ENCODE results near the gene PTGR1. TPM values are rescaled to one million over a fixed set of nuclear protein-coding genes. Genes with fewer than 3 reads are reported as not detected.
"Not testable (repeated sequence)": the region's sequence is repeated elsewhere in the genome, so short reads cannot be mapped to it uniquely, and the experiment has no call there.

The PTGR1 gene
- total and polyA plus RNA-seq, 2 donors = 60.1 to 81.2 TPM

DNA sequence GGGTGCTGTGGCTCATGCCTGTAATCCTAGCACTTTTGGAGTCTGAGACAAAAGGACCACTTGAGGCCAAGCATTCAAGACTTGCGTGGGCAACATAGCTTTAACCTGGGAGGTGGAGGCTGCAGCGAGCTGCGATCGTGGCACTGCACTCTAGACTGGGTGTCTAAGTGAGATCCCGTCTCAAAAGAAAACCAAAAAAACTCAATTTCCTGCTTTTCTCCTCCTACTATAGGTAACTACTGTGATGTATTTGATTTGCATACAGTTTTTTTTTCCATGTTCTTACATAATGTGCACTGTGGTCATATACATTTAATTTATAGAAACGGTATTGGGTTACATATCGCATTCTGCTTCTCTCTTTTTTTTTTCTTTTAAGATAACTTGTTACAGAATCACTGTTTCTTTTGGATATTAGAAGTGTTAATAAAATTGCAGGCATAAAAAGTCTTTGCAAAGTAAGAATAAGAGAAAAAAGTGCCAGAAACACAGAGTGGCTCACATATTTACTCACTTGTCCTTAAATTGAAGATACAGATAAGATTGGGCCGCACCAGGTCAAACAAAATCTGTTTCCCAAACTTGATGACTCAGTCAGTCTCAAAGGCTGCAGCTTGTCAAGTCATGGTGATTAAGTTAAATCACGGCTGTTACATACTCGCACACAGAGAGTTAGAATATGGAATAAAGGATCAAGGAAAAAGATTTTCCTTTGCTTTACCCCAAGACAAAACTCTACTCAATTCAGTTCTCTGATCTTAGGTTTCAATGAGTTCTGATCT, 2.0 kb upstream of the PTGR1 start:
- Histone ChIP-seq H3K4me3 (ENCODE audit: low read depth, low read length) (no peak overlapping the region), H3K36me3 (ENCODE audit: insufficient read depth) (no peaks in the 10 kb centered on the region), H3K27ac (ENCODE audit: low read depth) (no peak overlapping the region), H3K4me1 (ENCODE audit: insufficient read depth) (no peaks in the 10 kb centered on the region)
- no peak for DNase-seq (ENCODE audit: extremely low spot score)
- 56% methylated on average over 10 of the region's 10 CpGs for WGBS

DNA sequence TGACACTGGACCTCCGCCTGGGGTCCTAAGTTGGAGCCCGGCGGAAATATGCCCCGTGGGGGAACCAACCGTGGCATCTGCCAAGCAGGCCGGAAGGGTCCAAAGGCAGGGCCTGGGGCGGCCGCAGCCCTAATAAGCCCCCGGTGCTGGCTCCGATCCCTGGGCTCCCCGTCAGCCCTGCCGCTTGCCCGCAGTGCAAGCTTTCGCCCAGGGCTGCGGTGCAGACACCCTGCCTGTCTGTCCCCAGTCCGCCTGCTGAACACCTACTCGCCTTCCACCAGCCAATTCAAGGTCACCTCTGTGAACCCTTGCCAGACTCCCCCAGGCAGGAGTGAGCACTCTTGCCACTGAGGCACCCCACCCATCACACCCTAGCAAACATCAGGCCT, 502 bp upstream of the PTGR1 start:
- Histone ChIP-seq H3K36me3 (ENCODE audit: insufficient read depth) (peaks cover under 1% of the 10 kb centered on the region), H3K4me3 (ENCODE audit: low read depth, low read length) (peak overlapping the region; percentile 68), H3K4me1 (ENCODE audit: insufficient read depth) (no peaks in the 10 kb centered on the region), H3K27ac (ENCODE audit: low read depth) (peak overlapping the region; percentile 71)
- 27% methylated on average over 17 of the region's 17 CpGs for WGBS
- DNase-seq (ENCODE audit: extremely low spot score) = no peak

DNA sequence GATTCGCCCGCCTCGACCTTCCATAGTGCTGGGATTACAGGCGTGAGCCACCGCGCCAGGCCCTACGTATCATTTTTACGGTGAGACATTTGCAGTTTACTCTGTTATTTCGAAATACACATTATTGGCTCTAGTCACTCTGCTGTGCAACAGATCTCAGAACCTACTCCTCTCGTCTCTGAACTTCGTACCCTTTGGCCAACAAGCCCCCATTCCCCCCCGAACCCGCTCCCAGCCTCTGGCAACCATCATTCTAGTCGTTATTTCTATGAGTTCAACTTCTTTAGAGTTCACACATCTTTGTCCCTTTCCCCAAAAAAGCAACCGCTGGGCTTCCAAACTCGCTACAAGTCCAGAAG, 735 bp downstream of the PTGR1 start:
- H3K4me1 ChIP-seq (ENCODE audit: insufficient read depth) = no peaks in the 10 kb centered on the region
- peak overlapping the region; percentile 68 for H3K4me3 ChIP-seq (ENCODE audit: low read depth, low read length)
- DNase-seq (ENCODE audit: extremely low spot score) = no peak
- 1% methylated on average over 16 of the region's 16 CpGs for WGBS
- H3K36me3 ChIP-seq (ENCODE audit: insufficient read depth) = peaks cover 1% of the 10 kb centered on the region
- H3K27ac ChIP-seq (ENCODE audit: low read depth) = peak overlapping the region; percentile 71

DNA sequence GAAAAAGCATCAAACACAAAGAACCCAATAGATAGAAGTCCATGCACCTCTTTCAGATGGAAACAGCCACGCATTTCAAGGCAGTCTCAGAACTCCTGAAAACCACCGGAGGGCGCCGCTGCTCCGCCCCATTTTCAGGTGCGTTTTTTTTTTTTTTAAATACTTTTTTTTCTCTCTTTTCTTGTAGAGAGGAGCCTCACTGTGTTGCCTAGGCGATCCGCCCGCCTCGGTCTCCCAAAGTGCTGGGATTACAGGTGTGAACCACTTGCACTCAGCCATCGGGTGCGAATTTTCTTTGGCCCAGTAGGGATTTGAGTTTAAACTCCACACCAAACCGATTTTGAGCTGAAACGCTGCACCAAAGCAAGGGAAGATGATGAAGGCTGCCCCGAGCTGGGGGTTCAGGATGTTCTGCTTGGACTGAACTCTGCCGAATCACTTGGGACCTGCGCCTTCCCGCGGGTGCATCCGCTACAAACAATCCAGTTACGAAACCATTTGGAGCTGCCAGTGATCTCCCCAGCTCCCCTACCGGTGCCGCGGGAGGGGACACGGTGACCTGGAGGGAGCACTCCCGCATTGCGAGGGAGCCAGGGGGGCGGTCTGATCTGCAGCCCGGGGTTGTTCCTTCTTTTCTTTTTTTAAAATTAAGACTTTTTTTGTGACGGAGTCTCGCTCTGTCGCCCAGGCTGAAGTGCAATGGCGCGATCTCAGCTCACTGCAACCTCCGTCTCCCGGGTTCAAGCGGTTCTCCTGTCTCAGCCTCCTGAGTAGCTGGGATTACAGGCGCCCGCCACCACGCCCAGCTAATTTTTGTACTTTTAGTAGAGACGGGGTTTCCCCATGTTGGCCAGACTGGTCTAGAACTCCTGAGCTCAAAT, 1.4 kb downstream of the PTGR1 start:
- H3K4me1 ChIP-seq (ENCODE audit: insufficient read depth) = no peaks in the 10 kb centered on the region
- H3K4me3 ChIP-seq (ENCODE audit: low read depth, low read length) = peak overlapping the region; percentile 68
- WGBS = 1% methylated on average over 41 of the region's 41 CpGs
- H3K36me3 ChIP-seq (ENCODE audit: insufficient read depth) = peaks cover 4% of the 10 kb centered on the region
- DNase-seq (ENCODE audit: extremely low spot score) = no peak
- H3K27ac ChIP-seq (ENCODE audit: low read depth) = no peak overlapping the region

DNA sequence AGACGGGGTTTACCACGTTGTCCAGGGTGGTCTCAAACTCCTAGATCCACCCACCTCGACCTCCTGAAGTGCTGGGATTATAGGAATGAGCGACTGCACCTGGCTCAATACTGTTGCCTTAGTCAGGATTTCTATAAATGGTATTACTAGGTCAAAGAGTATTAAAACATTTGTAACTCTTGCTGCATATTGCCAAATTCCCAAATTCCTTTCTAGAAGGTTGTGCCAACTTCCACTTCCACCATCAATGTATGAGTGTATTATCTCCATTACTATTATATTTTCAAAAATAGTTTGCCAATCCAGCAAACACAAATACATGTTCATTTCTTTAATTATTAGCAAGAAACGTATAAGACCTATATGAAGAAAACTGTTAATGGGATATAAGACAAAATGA, 10.6 kb downstream of the PTGR1 start:
- no peak for DNase-seq (ENCODE audit: extremely low spot score)

DNA sequence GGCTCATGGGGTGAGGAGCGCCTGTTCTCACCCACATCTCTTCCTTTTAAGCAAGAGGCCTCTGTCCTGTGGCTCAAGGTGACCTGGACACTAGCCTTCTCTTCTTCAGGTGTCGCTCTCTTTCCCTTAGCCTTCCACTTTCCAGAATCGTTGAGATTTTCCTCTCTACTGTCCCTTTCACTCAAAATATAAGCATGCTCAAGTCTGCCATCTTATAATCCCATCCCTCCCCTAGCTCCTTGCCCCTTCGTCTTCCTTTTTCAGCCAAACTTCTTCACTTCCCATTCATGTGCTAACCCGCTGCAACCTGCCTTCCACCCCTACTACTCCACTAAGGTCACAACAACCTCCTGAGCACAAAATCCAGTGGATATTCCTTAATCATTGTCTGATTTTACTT, 13.1 kb downstream of the PTGR1 start:
- H3K27ac ChIP-seq (ENCODE audit: low read depth) = no peak overlapping the region
- DNase-seq (ENCODE audit: extremely low spot score) = no peak
- WGBS = 94% methylated on average over 5 of the region's 5 CpGs

More for the DNA sequence above, 10.6 kb downstream of the PTGR1 start:
- Histone ChIP-seq H3K4me1 (ENCODE audit: insufficient read depth) (no peaks in the 10 kb centered on the region), H3K36me3 (ENCODE audit: insufficient read depth) (peaks cover 3% of the 10 kb centered on the region), H3K27ac (ENCODE audit: low read depth) (no peak overlapping the region), H3K4me3 (ENCODE audit: low read depth, low read length) (no peak overlapping the region)
- WGBS = 77% methylated on average over 5 of the region's 5 CpGs

DNA sequence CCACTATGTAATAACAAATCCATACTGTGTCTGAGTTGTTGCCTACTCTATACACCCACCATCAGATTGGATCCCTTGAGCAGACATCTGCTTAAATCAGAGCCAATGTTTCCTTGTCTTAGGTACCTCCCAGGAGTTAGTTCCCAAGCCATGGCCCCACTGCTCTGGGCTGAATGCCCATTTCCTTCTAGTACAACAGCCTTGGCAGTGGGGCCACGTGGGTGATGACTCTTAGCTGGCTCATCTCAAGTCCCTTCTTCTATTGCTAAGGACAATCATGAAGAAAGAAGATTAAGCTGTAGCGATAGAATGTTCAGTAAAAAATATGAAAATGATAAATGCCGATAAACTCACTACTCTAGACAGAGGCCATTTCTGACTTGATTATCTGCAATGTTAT, 16.6 kb downstream of the PTGR1 start:
- no peak overlapping the region for H3K4me3 ChIP-seq (ENCODE audit: low read depth, low read length)
- H3K4me1 ChIP-seq (ENCODE audit: insufficient read depth) = no peaks in the 10 kb centered on the region
- H3K27ac ChIP-seq (ENCODE audit: low read depth) = no peak overlapping the region
- H3K36me3 ChIP-seq (ENCODE audit: insufficient read depth) = peaks cover 2% of the 10 kb centered on the region
- WGBS = 80% methylated on average over 3 of the region's 3 CpGs
- DNase-seq (ENCODE audit: extremely low spot score) = no peak

More for the DNA sequence above, 13.1 kb downstream of the PTGR1 start:
- Histone ChIP-seq H3K4me3 (ENCODE audit: low read depth, low read length) (no peak overlapping the region), H3K4me1 (ENCODE audit: insufficient read depth) (no peaks in the 10 kb centered on the region), H3K36me3 (ENCODE audit: insufficient read depth) (no peaks in the 10 kb centered on the region)

DNA sequence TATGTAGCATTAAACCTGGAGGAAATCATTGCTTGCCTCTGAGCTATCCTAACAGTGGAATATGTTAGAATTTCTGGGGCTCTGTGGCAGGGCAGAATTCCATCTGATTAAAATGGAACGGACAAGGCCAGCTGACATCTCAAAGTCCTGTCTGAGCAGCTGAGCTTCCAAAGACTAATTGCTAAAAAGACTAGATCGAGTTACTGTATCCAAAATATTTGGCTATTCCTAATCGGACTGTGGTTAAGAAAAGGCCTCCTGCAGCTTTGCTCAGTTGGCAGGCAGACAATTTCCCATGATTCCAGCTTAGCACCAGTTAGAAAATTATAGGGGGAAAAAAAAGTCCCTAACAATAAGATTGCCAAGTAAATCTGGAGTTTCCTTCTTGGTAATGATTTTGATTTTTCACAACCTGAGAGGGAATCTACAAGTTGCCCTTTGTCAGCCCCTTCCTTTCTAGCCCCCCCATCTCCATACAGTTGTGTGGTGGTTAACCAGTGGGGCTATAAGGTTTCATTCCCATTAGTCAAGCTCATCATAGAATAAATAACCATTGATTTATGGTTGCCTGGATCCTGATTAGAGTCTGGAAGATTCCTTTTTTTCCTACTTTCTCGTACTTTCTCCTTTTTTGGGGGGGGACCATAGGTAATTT, 26.4 kb downstream of the PTGR1 start:
- Histone ChIP-seq H3K36me3 (ENCODE audit: insufficient read depth) (peaks cover 2% of the 10 kb centered on the region), H3K4me3 (ENCODE audit: low read depth, low read length) (no peak overlapping the region), H3K4me1 (ENCODE audit: insufficient read depth) (peaks cover 2% of the 10 kb centered on the region), H3K27ac (ENCODE audit: low read depth) (no peak overlapping the region)
- no peak for DNase-seq (ENCODE audit: extremely low spot score)
- 49% methylated on average over 4 of the region's 4 CpGs for WGBS

DNA sequence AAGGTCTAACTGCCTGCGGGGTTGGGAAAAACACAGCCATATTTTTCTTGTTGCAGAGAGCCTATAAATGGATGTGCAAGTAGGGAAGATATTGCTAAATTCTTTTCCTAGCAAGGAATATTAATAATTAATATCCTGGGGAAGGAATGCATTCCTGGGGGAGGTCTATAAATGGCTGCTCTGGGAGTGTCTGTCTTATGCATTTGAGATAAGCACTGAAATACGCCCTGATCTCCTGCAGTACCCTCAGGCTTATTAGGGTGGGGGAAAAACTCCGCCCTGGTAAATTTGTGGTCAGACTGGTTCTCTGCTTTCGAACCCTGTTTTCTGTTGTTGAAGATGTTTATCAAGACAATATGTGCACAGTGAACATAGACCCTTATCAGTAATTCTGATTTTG, 31.3 kb downstream of the PTGR1 start:
- not testable (repeated sequence) for H3K36me3 ChIP-seq (ENCODE audit: insufficient read depth); H3K4me3 ChIP-seq (ENCODE audit: low read depth, low read length); H3K4me1 ChIP-seq (ENCODE audit: insufficient read depth); DNase-seq (ENCODE audit: extremely low spot score); H3K27ac ChIP-seq (ENCODE audit: low read depth)
- WGBS = 95% methylated on average over 4 of the region's 4 CpGs

DNA sequence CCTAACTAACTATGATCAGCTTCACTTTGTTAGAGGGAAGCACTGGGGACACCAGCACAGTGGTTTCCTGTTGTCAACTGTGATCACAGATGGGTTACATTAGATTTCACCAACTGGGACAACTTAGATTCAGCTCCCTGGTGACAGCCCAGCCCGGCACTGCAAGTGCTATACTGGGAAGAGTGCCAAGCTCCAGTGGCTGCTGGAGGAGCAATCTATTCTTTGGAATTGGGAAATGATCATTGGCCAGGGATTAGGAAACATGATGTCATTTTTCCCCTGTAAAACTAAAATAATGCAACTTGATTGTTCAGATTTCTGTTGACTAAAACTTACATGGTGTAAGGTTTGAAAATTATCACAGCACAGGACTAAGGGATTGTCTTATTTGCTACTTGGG, 33.2 kb downstream of the PTGR1 start:
- no peak for DNase-seq (ENCODE audit: extremely low spot score)
- Histone ChIP-seq H3K27ac (ENCODE audit: low read depth) (no peak overlapping the region), H3K4me1 (ENCODE audit: insufficient read depth) (no peaks in the 10 kb centered on the region), H3K36me3 (ENCODE audit: insufficient read depth) (peaks cover 5% of the 10 kb centered on the region), H3K4me3 (ENCODE audit: low read depth, low read length) (no peak overlapping the region)
- WGBS = 44% methylated on average over 1 of the region's 1 CpG

DNA sequence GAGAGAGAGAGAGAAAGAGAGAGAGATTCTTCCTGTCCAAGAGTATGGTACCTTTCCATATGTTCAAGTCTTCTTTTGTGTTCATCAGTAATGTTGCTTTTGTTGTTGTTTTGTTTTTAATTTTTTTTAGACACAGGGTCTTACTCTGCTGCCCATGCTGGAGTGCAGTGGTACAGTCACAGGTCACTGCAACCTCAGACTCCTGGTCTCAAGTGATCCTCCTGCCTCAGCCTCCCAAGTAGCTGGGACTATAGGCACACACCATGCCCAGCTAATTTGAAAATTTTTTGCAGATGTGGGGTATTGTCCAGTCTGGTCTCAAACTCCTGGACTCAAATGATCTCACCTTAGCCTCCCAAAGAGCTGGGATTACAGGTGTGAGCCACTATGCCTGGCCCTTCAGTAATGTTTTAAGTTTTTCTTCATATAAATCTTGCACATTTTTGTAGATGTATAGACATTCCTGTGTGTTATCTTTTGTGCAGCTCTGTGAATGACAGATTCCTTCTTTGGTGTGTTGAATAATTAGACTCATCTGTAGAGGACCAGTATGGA, 38.2 kb downstream of the PTGR1 start:
- no peaks in the 10 kb centered on the region for H3K4me1 ChIP-seq (ENCODE audit: insufficient read depth)
- H3K4me3 ChIP-seq (ENCODE audit: low read depth, low read length) = no peak overlapping the region
- peaks cover 2% of the 10 kb centered on the region for H3K36me3 ChIP-seq (ENCODE audit: insufficient read depth)
- DNase-seq (ENCODE audit: extremely low spot score) = no peak
- H3K27ac ChIP-seq (ENCODE audit: low read depth) = no peak overlapping the region

DNA sequence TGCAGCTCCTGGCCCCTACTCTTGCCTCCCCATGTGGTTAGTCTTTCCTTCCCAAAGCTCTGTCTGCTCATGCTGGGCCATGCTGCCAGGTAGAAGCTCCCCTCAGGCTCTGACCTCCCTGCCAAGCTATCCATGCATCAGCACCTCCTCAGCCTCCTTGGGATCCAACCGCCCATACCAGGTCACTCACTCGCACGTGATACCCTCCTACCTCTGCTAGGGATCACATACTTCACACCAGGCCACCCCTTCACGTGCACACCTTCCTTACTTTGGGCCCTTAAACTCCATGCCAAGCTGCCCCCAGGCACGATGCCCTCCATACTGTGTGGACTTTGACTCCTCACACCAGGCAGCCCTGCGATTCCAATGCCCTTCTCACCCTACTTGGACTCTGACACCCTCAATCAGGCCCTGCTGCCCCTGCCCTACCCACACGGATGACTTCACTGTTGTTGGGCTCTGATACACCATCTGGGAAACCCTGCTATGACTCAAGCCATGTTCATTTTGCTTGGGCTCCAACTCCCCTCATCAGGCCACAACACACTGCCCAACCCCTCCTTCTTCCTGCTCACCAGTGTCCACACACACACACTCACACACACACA, 40.3 kb downstream of the PTGR1 start:
- 90% methylated on average over 7 of the region's 7 CpGs for WGBS
- Histone ChIP-seq H3K27ac (ENCODE audit: low read depth) (no peak overlapping the region), H3K4me1 (ENCODE audit: insufficient read depth) (no peaks in the 10 kb centered on the region), H3K36me3 (ENCODE audit: insufficient read depth) (no peaks in the 10 kb centered on the region), H3K4me3 (ENCODE audit: low read depth, low read length) (no peak overlapping the region)
- no peak for DNase-seq (ENCODE audit: extremely low spot score)

DNA sequence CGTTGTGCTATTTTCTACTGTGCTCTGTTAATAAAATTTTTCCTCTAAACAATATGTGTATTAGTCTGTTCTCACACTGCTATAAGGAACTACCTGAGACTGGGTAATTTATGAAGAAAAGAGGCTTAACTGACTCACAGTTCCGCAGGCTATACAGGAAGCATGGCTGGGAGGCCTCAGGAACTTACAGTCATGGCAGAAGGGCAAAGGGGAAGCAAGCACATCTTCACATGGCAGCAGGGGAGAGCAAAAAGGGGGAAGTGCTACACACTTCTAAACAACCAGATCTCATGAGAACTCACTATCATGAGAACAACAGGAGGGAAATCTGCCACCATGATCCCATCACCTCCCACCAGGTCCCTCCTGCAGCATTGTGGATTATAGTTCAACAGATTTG, 44.0 kb downstream of the PTGR1 start:
- WGBS = 89% methylated on average over 2 of the region's 2 CpGs
- DNase-seq (ENCODE audit: extremely low spot score); H3K4me3 ChIP-seq (ENCODE audit: low read depth, low read length); H3K36me3 ChIP-seq (ENCODE audit: insufficient read depth); H3K4me1 ChIP-seq (ENCODE audit: insufficient read depth); H3K27ac ChIP-seq (ENCODE audit: low read depth): not testable (repeated sequence)

Measured in urinary bladder (tissue), 4 donors.